ENCODE data around the gene CENPB.

The CENPB gene

GRCh38 chr20:3744806-3745685, 41.5 kb downstream of the CENPB start:
- DNase-seq: no peak

GRCh38 chr20:3744037-3744436, 42.5 kb downstream of the CENPB start:
- DNase-seq: no peak

GRCh38 chr20:3743251-3743650, 43.3 kb downstream of the CENPB start:
- DNase-seq: no peak

GRCh38 chr20:3741836-3742458, 44.6 kb downstream of the CENPB start:
- no peak for DNase-seq

DNA sequence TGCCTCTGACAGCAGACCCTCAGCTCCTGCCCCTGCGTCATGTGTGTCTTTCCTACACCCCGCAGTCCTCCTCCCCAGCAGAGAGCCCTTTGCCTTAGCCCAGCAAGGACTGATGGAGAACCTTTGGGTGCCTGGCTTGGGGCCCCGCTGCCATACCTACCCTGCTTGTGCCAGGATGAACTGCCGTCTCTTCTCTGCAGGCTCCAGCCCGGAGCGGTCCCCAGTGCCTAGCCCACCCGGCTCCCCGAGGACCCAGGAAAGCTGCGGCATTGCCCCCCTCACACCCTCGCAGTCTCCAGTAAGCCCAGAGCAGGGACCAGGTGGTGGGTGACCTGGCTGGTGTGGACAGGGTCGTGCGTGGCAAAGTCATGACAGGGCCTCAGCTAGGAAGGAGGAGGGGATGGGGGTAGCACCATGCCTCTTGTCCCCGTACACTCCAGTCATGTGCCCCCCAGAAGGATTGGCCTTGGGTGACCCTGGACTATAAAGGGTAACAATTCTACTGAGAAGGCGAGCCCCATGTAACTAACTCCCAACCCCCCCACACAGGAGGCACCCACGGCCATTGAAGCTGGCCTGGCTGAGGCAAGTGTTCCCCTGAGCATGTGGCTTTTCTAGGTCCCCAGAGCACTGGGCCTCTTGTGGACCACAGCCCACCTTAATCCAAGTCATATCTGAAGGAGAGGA, 45.8 kb downstream of the CENPB start:
- no peak for DNase-seq

GRCh38 chr20:3739926-3740451, 46.6 kb downstream of the CENPB start:
- DNase-seq: no peak

- DNase-seq: no peak
Measured at GRCh38 chr20:3739054-3739925, 47.2 kb downstream of the CENPB start.

- DNase-seq: no peak
Measured at GRCh38 chr20:3738111-3739053, 48.2 kb downstream of the CENPB start.

- no peak for DNase-seq
Measured at GRCh38 chr20:3735768-3736167, 50.8 kb downstream of the CENPB start.

DNA sequence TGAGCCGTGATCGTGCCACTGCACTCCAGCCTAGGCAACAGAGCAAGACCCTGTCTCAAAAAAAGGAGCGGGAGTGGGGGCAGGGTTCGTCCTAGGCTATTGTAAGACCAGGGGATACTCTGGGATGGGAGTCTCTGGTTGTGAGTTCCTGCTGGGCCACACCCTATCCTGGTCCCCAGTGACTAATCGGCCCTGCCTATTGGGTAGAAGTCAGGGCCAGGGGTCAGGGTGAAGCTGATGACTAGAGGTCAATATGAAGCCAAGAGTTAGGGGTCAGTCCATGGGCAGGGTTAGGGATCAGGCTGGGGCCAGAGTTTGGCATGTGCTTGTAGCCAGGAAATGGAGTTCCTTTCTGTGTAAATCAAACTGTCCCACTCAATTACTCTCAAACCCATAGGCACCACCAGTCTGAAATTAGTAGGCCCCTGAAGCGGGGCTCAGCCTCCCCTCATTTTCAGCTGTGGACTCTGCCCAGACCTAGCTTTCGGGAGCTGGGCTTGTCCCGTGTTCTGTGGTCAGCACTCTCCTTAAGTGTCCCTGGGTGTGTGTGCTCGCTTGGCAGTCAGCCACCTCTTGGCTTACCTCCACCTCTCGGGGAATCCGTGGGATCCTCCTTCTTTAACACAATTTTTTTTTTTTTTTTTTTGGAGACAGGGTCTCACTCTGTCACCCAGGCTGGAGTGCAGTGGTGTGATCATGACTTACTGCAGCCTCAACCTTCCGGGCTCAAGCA, 52.3 kb downstream of the CENPB start:
- no peak for DNase-seq
